Epidermal melanocyte (primary cell): Measurements from ENCODE around the gene MOGAT1.
"Not testable (repeated sequence)": the region's sequence is repeated elsewhere in the genome, so short reads cannot be mapped to it uniquely, and the experiment has no call there.

ENCODE experiments used
- DNase-seq: peaks from one replicate; pipeline ENCODE4 v3.0.0; 2011; ENCODE audit warnings: low spot score; ENCODE audit not compliant: insufficient read length

Gene MOGAT1

GRCh38 chr2:222738809-222739208, 67.4 kb downstream of the MOGAT1 start:
- no peak for DNase-seq

GRCh38 chr2:222739939-222740338, 68.5 kb downstream of the MOGAT1 start:
- no peak for DNase-seq

GRCh38 chr2:222743251-222743812, 71.9 kb downstream of the MOGAT1 start:
- DNase-seq: no peak

- no peak for DNase-seq
Observed at GRCh38 chr2:222745836-222746559, 74.5 kb downstream of the MOGAT1 start.

GRCh38 chr2:222747526-222748160, 76.2 kb downstream of the MOGAT1 start:
- no peak for DNase-seq

DNA sequence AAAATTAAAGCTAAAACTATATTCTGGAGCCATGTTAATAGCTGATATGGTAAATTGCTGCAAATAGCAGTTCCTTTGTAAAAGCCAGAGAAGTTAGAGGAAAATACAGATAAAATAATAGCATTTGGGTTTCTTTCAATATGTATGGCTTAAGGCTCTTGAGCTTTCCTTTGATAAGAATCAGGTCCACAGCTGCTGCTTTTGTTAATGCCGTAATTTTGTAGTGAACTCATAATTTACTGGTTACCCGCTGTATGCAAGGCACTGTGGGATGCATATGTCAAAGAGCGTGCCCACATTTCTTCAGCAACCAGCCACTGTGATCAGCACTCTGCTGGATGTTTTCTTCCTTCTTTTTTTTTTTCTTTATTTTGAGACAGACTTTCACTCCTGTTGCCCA, 79.1 kb downstream of the MOGAT1 start:
- DNase-seq: no peak

DNA sequence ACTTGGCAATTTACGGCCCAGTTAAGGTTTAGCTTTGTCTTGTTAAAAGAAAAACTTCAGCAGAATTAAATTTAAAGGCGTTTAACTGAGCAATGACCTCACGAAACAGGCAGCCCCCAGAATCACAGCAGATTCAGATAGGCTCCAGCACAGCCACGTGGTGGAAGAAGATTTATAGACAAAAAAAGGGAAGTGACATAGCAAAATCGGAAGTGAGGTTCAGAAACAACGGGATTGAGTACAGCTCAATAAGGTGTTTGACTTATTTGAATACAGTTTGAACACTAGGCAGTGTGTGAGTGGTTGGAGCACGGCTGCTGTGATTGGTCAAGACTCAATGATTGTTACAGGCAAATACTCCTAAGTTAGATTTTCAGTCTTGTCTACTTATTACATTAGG, 79.8 kb downstream of the MOGAT1 start:
- no peak for DNase-seq

GRCh38 chr2:222751821-222752719, 80.6 kb downstream of the MOGAT1 start:
- DNase-seq: no peak

DNA sequence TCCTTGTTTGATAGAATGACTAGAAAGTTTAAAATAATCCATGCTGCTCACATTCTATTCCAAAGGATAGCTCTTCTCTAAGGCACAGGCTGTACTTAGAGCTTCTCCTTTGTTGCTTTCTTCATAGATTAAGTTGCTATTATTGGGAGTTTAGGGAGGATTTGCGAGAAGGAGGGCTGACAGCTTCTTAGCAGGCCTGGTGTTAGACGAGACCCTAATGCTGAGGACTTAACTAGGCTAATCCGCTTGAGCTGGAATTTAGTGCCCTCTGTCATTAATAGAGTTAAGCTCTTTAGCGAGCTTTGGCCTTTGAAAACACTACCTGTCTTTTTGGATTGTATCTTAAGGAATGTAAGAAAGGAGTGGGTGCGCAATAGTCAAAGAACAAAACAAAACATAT, 81.3 kb downstream of the MOGAT1 start:
- no peak for DNase-seq

GRCh38 chr2:222753251-222753824, 81.9 kb downstream of the MOGAT1 start:
- DNase-seq: no peak

DNA sequence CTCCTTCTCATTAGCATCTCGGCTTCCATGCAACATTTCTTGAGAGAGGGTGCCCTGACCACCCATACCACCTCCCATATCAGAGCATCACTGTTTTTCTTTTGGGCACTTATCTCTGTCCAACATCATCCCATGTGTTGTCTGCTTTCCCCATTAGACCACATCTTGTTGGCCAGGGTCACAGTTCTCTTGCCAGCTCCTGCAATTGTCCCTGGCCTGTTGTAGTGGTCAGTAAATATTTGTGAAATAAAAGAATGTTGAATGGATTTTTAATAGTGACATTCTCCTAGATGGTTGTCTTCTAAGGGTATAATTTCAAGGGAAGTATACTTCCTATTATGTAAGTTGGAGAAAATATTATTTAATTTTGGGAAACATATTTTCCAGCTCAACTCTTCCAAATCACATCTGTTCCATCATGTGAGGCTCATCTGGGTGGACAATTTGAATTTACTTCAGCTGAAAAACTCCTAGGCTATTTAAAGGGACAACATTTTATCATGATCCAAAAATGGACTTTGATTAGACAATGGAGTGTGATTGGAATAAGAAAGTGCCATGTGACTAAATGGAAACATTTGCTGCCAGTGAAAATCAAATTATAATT, 83.0 kb downstream of the MOGAT1 start:
- DNase-seq: no peak

- DNase-seq: not testable (repeated sequence)
Observed at GRCh38 chr2:222755593-222755992, 84.1 kb downstream of the MOGAT1 start.

DNA sequence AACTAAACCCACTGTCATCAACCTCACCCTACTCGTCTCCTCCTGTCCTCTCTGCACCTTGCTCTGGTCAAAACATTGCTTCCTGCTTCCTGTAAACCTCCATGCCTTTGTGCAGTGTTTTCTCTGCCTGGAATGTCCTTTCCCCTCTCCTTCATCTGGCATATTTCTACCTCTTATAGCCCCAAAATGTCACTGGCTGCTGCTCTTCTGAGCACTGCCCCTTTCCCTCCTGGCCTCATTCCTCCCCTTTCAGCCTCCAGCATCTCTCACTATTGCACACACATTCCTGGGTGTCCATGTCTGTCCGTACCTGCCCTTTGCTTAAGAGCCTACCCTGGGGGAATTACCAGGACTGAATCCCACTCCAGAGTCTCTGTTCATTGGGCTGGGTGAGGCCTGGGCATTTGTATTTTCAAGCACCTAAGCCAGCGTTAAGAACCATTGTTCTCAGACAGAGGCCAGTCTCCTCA, 84.9 kb downstream of the MOGAT1 start:
- DNase-seq: no peak

GRCh38 chr2:222756951-222757650, 85.6 kb downstream of the MOGAT1 start:
- no peak for DNase-seq
